Left colon (tissue), 2 donors: Measurements from ENCODE around the gene IQCC. TPM values are rescaled to one million over a fixed set of nuclear protein-coding genes. Genes with fewer than 3 reads are reported as not detected.

Source experiments
- ATAC-seq: fragments of 200-7000 bp; cut with Tn5 transposase; one replicate; pipeline ENCODE4 v1.9.1; 2020; ENCODE audit warnings: mild to moderate bottlenecking, moderate library complexity
- DNase-seq, 2 donors: peaks; one replicate each; pipeline ENCODE4 v3.0.0-alpha.2; 2020
- intact Hi-C, 2 donors: fragments of 100-400 bp; cut with DNase I in 1 of 2; cut with micrococcal nuclease in 1 of 2; formaldehyde crosslinking; loops; one replicate each; pipeline versions ENCODE4 v1.11.2 to v1.14.0; 2022; cut with DNase I, micrococcal nuclease
- total RNA-seq, 2 donors: library from RNA; stranded (reverse); fragmentation: NEBNext Ultra II Directional; extraction: Animal tissue kit (Norgen Biotek cat#: 25700); gene quantifications; one replicate each; pipeline ENCODE4 v1.2.1, GENCODE V29; 2021
- donor health status: DM: no; HTN: no; CAD: no.
- donor health status: DM: yes; HTN: yes; CAD: no.

IQCC gene
- total RNA-seq, 2 donors from 2014 or later, result 1.3 to 1.8 TPM

- ATAC-seq, result peak; percentile 90
- intact Hi-C loops, result no loop called here
- DNase-seq, result peak; percentile 83 to 94
These were observed 42.8 kb downstream of the IQCC start for GRCh38 chr1:32247983-32248889.

DNA sequence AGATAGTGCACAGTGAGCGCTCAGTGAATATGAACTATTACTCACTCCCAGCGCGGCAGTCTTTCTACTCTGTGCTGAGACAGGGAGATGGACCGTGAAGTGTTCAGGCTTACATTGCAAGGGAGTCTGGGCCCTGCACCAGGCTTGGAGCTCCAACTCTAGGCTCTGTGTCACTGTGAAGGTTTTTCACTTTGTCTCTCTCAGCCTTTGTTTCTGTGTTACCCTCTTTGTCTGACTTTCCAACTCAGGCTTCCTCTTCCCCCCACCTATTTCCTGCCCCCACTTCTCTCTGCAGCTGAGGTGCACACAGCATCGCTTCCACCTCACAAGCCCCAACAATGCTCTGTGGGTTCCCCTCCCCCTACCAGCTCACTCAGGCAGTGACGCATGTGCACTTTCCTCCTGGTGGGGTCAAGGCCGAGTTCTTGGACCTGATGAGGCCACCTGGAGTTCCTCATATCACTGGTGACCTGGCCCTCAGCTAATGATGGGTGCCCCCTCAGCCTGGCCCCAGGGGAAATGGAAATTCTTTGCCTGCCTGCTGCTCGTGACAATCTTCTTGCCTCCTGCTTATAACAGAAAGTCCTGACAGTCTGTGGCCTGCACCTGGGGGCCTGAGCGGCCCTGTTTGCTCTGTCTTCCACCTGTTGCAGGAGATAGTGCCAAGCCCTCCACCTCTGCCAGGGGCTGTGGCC, 44.5 kb downstream of the IQCC start:
- intact Hi-C loops, result no loop called here
- DNase-seq (peak; percentile 62 to 67), ATAC-seq (peak; percentile 32)

- DNase-seq (peak in 1 of 2 donors; percentile 50), ATAC-seq (no peak)
- intact Hi-C loops, result no loop called here
These were observed 45.6 kb downstream of the IQCC start, which contains the start of gene LCK for GRCh38 chr1:32250893-32251716. Gene LCK, plus strand, starts transcription at chr1:32251265. Its CDS starts 23,065 bp downstream, at chr1:32274330.

DNA sequence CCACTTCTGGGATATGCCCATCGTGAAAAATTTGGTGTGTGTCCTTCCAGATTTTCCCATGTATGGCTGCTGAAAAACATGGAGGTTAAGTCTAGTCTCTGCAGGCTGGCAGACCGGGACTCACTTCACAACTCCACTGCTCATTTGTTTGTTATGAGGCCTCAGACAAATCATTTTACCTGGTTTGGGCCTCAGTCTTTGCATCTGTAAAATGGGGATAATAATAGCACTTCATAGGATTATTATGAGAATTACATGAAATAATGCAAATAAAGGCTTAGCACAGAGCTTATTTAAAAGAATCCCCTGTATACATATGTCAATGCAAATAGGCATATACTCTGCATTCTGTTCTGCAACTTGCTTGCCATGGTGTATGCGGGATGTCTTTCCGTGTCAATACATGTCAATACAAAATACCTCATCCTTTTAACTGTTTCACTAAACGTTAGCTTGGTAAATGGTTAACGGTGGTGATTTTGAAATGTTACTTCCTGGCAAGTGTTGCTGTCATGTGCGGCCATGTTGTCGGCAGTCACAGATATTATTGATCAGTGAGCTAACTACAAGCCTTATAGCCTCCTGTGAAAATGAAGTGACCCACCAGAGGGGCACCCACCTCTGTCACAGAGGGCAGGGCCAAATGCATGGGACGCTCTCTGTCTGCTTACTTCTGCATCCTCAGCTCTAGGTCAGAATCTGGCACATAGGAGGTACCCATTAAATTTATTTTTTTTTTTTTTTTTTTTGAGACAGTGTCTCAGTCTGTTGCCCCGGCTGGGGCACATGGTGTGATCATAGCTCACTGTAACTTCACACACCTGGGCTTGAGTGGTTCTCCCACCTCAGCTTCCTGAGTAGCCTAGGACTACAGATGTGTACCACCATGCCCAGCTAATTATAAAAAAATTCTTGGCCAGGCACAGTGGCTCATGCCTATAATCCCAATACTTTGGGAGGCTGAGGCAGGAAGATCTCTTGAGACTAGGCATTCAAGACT, 49.9 kb downstream of the IQCC start:
- intact Hi-C loops, result no loop called here
- DNase-seq, result no peak
- no peak for ATAC-seq

DNA sequence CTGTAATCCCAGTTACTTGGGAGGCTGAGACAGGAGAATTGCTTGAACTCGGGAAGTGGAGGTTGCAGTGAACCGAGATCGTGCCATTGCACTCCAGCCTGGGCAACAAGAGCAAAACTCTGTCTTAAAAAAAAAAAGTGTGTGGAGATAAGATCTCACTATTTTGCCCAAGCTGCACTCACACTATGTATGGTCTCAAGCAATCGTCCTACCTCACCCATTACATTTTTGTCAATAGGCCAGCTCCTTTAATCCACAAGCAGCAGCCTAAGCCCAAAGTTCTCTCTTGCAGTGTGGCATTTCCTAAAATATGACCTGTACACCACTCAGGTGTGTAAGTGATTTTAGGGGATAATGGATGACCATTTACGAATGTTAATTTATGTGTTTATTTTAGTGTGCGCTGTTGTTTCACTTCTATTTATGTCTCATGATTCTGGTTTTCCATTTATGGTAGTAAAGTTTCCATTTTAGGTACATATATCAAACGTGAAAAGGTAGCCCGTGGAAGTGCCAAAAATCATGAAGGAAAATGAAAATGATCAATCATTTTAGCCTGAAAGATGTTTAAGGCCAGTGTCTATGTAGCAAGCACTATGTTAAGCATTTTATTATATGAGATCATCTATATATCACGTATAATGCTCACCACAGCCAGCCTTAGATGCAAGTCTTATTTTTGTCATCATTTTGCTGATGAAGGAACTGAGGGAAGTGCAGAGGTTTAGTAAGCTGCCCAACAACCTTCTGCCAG, 51.2 kb downstream of the IQCC start:
- intact Hi-C loops, result no loop called here
- ATAC-seq (no peak), DNase-seq (no peak)

DNA sequence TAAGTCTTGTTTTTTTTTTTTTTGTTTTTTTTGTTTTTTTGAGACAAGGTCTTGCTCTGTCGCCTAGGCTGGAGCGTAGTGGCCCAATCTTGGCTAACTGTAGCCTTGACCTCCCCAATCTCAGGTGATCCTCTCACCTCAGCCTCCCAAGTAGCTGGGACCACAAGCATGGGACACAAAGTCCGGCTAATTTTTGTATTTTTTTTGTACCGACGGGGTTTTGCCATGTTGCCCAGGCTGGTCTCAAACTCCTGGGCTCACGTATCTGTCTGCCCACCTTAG, 51.7 kb downstream of the IQCC start:
- intact Hi-C loops, result no loop called here
- DNase-seq, result no peak
- ATAC-seq, result no peak

Other genes with a start within 250 kb of the IQCC start
- 100 to 1,000 TPM in 1 of 2 donors, 10 to 100 TPM in 1; 87.3 to 102 TPM for gene KHDRBS1, start 191.8 kb upstream of the IQCC start, total RNA-seq
- gene TMEM39B, start 132.7 kb upstream of the IQCC start, total RNA-seq, result 10 to 100 TPM; 12.4 to 13.2 TPM
- gene KPNA6, start 97.6 kb upstream of the IQCC start, total RNA-seq, result 10 to 100 TPM; 55.6 to 58.9 TPM
- gene TXLNA, start 26.0 kb upstream of the IQCC start, total RNA-seq, result 10 to 100 TPM; 34.5 to 37.6 TPM
- gene CCDC28B, start 5.1 kb upstream of the IQCC start, total RNA-seq, result 1 to 10 TPM; 1.3 to 2.3 TPM
- not detected for gene DCDC2B, start 3.4 kb downstream of the IQCC start, total RNA-seq
- gene TMEM234, start 16.7 kb downstream of the IQCC start, total RNA-seq, result 10 to 100 TPM; 24.2 to 28.0 TPM
- gene EIF3I, start 16.7 kb downstream of the IQCC start, total RNA-seq, result 100 to 1,000 TPM; 115 to 128 TPM
- 1 to 10 TPM; 2.8 to 3.3 TPM for gene FAM167B, start 41.6 kb downstream of the IQCC start, total RNA-seq
- 1 to 10 TPM; 2.0 to 4.2 TPM for gene LCK, start 45.6 kb downstream of the IQCC start, total RNA-seq
- 100 to 1,000 TPM; 218 to 252 TPM for gene HDAC1, start 86.4 kb downstream of the IQCC start, total RNA-seq
- 100 to 1,000 TPM; 135 to 144 TPM for gene MARCKSL1, start 130.6 kb downstream of the IQCC start, total RNA-seq
- 1 to 10 TPM; 7.9 to 8.9 TPM for gene FAM229A, start 156.8 kb downstream of the IQCC start, total RNA-seq
- 1 to 10 TPM; 1.2 to 1.9 TPM for gene TSSK3, start 156.9 kb downstream of the IQCC start, total RNA-seq
- 10 to 100 TPM; 73.0 to 87.9 TPM for gene BSDC1, start 188.8 kb downstream of the IQCC start, total RNA-seq